GM12801 (cell line): ENCODE results near the gene ADGRG1.

ENCODE experiments used
- TF ChIP-seq, protein P1 (sequence below): IDR thresholded peaks from one replicate; pipeline ENCODE4 v1.5.1; 2011; ENCODE audit warnings: control low read depth; ENCODE audit not compliant: insufficient read length; ENCODE audit errors: extremely low read depth

Gene ADGRG1

DNA sequence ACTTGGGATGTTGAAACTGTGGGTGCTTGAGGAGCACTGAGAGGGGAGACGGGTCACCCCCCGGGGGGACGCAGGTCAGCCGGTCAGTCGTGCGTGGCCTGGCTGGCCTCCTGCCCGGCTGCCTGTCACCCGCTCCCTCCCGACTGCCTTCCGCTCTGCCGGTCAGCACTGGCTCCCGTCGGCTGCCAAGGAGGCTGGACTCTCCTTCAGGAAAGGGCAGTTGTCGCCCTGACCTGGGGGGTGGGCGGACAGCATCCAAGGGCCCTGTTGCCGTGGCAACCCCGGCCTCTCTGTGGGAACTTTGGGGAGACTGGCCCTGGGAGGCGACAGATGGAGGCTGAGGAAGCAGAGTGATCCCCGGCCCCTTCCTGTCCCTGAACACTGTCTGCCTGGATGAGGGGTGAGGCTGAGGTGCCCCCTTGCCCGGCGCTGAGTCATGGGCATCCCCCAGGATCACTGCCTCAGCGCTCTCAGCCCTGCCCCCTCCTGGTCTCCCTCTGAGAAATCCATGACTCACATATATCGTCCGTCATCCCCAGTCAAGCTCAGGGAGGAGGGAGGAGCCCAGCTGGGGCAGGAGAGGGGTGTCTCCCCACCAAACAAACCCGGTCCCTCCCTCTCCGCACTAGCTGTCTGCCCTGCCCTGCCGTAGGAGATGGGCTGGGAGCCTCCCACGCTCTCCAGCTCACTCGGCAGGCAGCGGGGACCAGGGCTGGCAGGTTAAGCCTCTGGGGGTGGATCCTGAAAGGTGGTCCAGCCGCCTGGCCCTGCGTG is at the start of gene ADGRG1:
TSS of gene ADGRG1 (plus strand) at position 623 of the 774 bp plus-strand sequence. CDS start 21,658 bp downstream, outside the sequence.
- TF ChIP-seq, protein P1, sequence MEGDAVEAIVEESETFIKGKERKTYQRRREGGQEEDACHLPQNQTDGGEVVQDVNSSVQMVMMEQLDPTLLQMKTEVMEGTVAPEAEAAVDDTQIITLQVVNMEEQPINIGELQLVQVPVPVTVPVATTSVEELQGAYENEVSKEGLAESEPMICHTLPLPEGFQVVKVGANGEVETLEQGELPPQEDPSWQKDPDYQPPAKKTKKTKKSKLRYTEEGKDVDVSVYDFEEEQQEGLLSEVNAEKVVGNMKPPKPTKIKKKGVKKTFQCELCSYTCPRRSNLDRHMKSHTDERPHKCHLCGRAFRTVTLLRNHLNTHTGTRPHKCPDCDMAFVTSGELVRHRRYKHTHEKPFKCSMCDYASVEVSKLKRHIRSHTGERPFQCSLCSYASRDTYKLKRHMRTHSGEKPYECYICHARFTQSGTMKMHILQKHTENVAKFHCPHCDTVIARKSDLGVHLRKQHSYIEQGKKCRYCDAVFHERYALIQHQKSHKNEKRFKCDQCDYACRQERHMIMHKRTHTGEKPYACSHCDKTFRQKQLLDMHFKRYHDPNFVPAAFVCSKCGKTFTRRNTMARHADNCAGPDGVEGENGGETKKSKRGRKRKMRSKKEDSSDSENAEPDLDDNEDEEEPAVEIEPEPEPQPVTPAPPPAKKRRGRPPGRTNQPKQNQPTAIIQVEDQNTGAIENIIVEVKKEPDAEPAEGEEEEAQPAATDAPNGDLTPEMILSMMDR = no peak

DNA sequence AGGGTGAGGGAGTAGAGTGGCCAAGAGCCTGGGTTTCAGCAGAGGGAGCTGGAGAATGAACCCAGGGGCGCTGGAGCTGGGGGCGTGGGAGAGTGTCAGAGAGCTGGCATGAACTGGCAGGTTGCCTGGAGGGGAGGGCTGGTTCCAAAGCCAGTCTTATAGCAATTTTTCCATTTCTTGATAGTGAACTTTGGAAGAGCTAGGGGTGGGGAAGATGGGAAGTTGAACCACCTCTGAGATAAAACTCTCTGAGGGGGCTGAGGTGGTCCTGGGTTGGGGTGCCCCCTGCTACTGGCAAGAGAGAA is 49.1 kb upstream of the ADGRG1 start:
- TF ChIP-seq, protein P1 = no peak

DNA sequence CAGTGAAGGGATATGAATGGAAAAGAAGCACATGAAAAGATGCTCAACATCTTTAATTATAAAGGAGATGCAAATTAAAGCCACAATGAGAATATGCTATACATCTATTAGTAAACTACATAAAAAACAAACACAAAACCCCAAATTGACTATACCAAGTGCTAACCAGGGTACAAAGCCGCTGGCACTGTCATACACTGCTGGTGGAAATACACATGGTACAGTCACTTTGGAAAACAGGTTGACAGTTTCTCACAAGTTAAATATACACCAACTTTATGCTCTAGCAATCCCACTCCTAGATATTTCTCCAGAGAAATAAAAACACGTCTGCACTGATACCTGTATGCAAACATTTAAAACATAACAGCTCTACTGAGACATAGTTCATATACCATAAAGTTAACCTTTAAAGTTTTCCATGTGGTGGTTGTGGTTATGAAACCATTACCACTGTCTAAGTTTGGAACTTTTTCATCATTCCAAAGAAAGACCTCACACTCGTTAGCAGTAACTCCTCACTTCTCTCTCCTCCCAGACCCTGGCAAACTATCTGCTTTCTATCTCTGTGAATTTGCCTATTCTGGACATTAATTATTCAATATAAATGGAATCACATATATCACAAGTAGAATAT is 43.3 kb upstream of the ADGRG1 start:
- TF ChIP-seq, protein P1 = no peak

DNA sequence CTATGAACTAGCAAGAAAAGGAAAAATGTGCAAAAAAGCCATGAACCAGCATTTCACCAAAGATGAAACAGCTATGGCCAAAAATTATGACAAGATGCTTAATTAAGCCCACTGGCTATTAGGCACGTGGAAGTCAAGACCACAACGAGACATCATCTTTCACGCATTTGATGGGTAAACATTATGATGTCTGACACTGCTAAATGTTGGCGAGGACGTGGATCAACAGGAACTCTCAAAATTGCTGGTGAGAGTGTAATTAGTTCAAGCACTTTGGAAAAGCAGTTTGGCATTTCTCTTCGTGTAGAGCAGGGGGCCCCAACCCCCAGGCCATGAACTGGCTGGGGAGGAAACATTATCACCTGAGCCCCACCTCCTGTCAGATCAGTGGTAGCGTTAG is 39.6 kb upstream of the ADGRG1 start:
- TF ChIP-seq, protein P1 = no peak

DNA sequence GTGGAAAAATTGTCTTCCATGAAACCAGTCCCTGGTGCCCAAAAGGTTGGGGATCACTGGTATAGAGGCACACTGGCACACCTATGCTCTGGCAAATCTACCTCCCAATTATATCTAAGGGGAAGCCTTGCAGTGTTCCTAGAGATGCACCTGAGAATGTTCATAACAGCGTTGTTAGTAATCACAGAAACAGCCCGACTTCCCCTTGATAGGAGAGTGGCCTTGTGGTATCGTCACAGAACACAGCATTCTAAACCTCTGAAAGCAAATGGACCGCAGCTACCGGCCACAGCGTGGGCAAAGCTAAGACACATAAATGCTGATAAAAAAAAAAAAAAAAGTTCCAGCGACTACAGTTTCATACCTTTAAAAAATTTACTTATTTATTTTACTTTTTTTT is 39.1 kb upstream of the ADGRG1 start:
- TF ChIP-seq, protein P1 = no peak

DNA sequence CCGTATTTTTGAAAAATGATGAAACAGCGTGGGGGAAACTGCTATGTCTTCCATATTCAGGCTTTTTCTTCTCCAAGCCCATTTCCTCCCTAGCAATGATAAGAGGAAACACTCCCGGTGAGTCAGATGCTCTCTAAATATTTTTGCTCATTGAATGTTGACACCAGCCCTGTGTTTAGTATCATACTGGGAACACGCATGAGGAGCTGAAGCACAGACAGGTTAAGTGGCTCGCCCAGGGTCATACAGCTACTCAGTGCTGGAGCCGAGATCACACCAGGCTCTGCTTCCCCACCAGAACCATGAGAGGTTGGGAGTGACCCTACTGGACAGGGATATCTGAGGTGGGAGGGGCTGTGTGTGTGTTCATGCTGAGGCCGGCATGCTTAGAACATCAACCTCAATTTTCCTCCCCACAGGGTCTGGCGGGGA is 37.8 kb upstream of the ADGRG1 start:
- TF ChIP-seq, protein P1 = no peak

DNA sequence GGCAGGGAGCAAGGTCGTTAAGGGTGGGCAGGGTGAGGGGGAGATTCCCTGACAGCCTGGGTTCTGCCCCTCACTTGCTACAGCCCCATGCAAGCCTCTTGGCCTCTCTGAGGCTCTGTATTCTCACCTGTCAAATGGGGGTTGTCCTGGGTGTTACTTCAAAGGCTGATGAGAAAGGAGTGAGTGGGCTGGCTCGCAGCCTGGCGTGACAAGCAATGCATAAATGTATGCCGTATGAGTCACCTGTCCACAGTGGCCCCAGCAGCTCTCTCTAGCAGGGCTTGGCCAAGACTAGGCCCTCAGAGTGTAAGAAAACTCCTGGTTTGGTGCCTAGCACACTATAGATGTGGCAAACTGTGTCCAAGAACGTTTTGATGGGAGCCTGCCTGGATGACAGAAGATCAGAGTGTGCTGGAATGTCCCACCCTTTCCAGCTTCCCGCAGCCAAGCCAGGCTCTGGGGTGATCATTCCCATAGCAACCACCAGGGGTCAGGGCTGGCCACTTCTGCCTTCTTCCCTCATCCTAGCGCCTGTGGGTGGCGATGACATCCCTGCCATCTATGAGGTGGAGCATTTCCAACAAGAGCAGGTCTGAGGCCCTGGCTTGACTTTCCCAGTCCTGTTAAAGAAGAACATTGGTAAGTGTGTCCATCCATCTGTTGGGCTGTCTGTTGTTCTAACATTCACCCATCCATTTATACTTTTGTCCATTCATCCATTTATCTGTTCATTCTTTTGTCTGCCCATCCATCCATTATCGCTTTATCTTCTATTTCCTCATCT is 37.2 kb upstream of the ADGRG1 start:
- TF ChIP-seq, protein P1 = no peak
